ENCODE results near the gene NUTM2A.
"Not testable (repeated sequence)": the region's sequence is repeated elsewhere in the genome, so short reads cannot be mapped to it uniquely, and the experiment has no call there.

Gene NUTM2A

DNA sequence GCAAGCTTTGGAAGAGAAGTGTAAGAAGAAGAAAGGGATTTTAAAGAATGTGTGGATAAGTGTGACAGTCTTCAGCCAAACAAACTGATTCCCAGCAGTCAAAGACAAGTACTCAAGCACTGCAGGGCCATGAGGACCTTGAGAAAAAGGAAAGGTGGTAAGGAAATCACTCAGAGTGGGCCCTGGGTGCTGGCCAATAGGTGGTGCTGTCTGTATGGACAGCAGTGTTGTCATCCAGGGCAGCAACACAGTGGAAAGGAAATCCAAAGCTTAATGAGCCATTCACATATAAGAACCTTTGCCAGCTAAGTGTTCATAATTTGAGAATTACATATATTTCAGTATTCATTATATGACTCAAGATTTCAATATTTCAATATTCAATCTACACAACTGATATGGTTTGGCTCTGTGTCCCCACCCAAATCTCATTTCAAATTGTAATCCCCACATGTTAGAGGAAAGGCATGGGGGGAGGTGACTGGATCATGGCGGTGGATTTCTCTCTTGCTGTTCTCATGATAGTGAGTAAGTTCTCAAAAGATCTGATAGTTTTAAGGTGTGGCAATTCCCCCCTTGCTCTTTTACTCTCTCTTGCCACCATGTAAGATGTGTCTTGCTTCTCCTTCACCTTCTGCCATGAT, 55.6 kb downstream of the NUTM2A start:
- DNase-seq, result not testable (repeated sequence)
